Common myeloid progenitor, CD34-positive (primary cell): ENCODE data around the gene URI1.
A peak's percentile ranks its signal among the peaks of the same experiment; 100 is the strongest.
"Not testable (repeated sequence)": the region's sequence is repeated elsewhere in the genome, so short reads cannot be mapped to it uniquely, and the experiment has no call there.

Source experiments
- CTCF ChIA-PET: fragments of 350-600 bp; sonication (Branson Sonifier 250); formaldehyde crosslinking; loops from one replicate; lab custom pipeline; 2021; ENCODE audit warnings: antibody characterized with exemption; lab: Charles Lee
- POLR2A ChIA-PET: fragments of 350-600 bp; sonication (Branson Sonifier 250); formaldehyde crosslinking; loops from one replicate; lab custom pipeline; 2021; ENCODE audit warnings: antibody characterized with exemption; lab: Charles Lee
- DNase-seq, 3 donors: peaks; one replicate each; pipeline versions ENCODE4 v3.0.0 to v3.0.0-alpha.2; 2013
- H3K27ac ChIP-seq, 2 experiments: 1 replicate in 1 of 2; 2 replicates in 1 of 2; pipeline ENCODE4 v1.7.0; 2013; ENCODE audit warnings: inconsistent platforms in 2 of 2, low read length in 2 of 2, mild to moderate bottlenecking in 2 of 2, low read depth in 1 of 2, moderate library complexity in 1 of 2; ENCODE audit not compliant: severe bottlenecking in 2 of 2, insufficient read depth in 1 of 2, poor library complexity in 1 of 2
- H3K27me3 ChIP-seq, 5 experiments: replicated peaks in 2 of 5; 1 replicate in 3 of 5; 2 replicates in 2 of 5; pipeline versions ENCODE4 v1.6.1 to v1.7.0; 2013; ENCODE audit warnings: low read length in 4 of 5, mild to moderate bottlenecking in 2 of 5, moderate library complexity in 2 of 5, inconsistent platforms in 1 of 5; ENCODE audit not compliant: insufficient read depth in 5 of 5, control insufficient read depth in 4 of 5
- H3K36me3 ChIP-seq, 4 experiments: 1 replicate in 2 of 4; 2 replicates in 2 of 4; pipeline versions ENCODE4 v1.6.1 to v1.7.0; 2013; ENCODE audit warnings: low read length in 3 of 4, control low read depth in 1 of 4, mild to moderate bottlenecking in 1 of 4; ENCODE audit not compliant: control insufficient read depth in 4 of 4, insufficient read depth in 4 of 4
- H3K4me1 ChIP-seq, 4 experiments: 1 replicate in 3 of 4; 2 replicates in 1 of 4; pipeline versions ENCODE4 v1.6.1 to v1.7.1; 2013; ENCODE audit warnings: low read length in 3 of 4, mild to moderate bottlenecking in 3 of 4, control low read depth in 1 of 4, inconsistent platforms in 1 of 4, moderate library complexity in 1 of 4; ENCODE audit not compliant: control insufficient read depth in 4 of 4, insufficient read depth in 4 of 4; ENCODE audit errors: control extremely low read depth in 1 of 4
- H3K4me3 ChIP-seq, 7 experiments: 1 replicate in 4 of 7; 2 replicates in 3 of 7; pipeline versions ENCODE4 v1.5.1 to v1.7.0; 2013; ENCODE audit warnings: mild to moderate bottlenecking in 7 of 7, low read length in 6 of 7, moderate library complexity in 6 of 7, inconsistent platforms in 2 of 7, low read depth in 2 of 7, control low read depth in 1 of 7; ENCODE audit not compliant: insufficient read depth in 4 of 7, control insufficient read depth in 1 of 7; ENCODE audit errors: extremely low read depth in 1 of 7
- H3K9me3 ChIP-seq, 5 experiments: 1 replicate in 4 of 5; 2 replicates in 1 of 5; pipeline versions ENCODE4 v1.6.1 to v1.7.1; 2013; ENCODE audit warnings: low read length in 4 of 5, mild to moderate bottlenecking in 2 of 5, inconsistent platforms in 1 of 5, low read depth in 1 of 5, moderate library complexity in 1 of 5; ENCODE audit not compliant: control insufficient read depth in 4 of 5, insufficient read depth in 2 of 5; ENCODE audit errors: control extremely low read depth in 1 of 5
- WGBS: methylation state at CpG from one replicate; pipeline ENCODE4 v1.1.5; 2013; ENCODE audit not compliant: insufficient coverage; 5-methylcytosine and 5-hydroxymethylcytosine counted together

URI1 gene

GRCh38 chr19:29965492-29965891, 23.5 kb downstream of the URI1 start:
- POLR2A ChIA-PET: no interaction called here
- CTCF ChIA-PET: interaction anchor here (1.4 to 2.4 kb wide), 4 partner anchors 9 to 271 kb away, joined by 3 to 9 read pairs (median 4); no protein-coding TSS in a partner anchor

GRCh38 chr19:29966142-29966541, 24.1 kb downstream of the URI1 start:
- 94% methylated on average over 2 of the region's 3 CpGs for WGBS
- H3K27ac ChIP-seq, H3K4me3 ChIP-seq, H3K9me3 ChIP-seq, H3K27me3 ChIP-seq, POLR2A ChIA-PET, DNase-seq, H3K36me3 ChIP-seq: not testable (repeated sequence)
- H3K4me1 ChIP-seq: peaks cover 10 to 45% (median 26%) of the 10 kb centered on the region in 4 experiments
- CTCF ChIA-PET: interaction anchor here (0.8 to 2.4 kb wide), 16 partner anchors 8 to 272 kb away, joined by 3 to 14 read pairs (median 5); partner anchors contain the start of gene URI1

More at GRCh38 chr19:29965492-29965891, 23.5 kb downstream of the URI1 start:
- Histone ChIP-seq H3K27me3 (no peaks in the 10 kb centered on the region), H3K4me3 (no peak overlapping the region), H3K4me1 (peaks cover 10 to 45% (median 26%) of the 10 kb centered on the region in 4 experiments), H3K27ac (no peak overlapping the region), H3K9me3 (no peaks in the 10 kb centered on the region), H3K36me3 (no peaks in the 10 kb centered on the region)
- DNase-seq: no peak
- 92% methylated on average over 2 of the region's 4 CpGs for WGBS

GRCh38 chr19:29966588-29967249, 24.7 kb downstream of the URI1 start:
- ChIA-PET CTCF (interaction anchor here (0.8 to 2.4 kb wide), 20 partner anchors 8 to 272 kb away, joined by 3 to 14 read pairs (median 4); partner anchors contain the start of gene URI1), POLR2A (no interaction called here)
- peak overlapping the region; percentile 10 to 67 for H3K27ac ChIP-seq
- H3K4me3 ChIP-seq: no peak overlapping the region
- H3K4me1 ChIP-seq: peaks cover 10 to 45% (median 26%) of the 10 kb centered on the region in 4 experiments
- peak; percentile 52 to 72 (median 65) for DNase-seq
- no peaks in the 10 kb centered on the region for H3K9me3 ChIP-seq
- no peaks in the 10 kb centered on the region for H3K36me3 ChIP-seq
- H3K27me3 ChIP-seq: no peaks in the 10 kb centered on the region

- DNase-seq: peak; percentile 45 to 84 (median 73)
- 0% methylated on average over 1 of the region's 3 CpGs for WGBS
- Histone ChIP-seq H3K4me3 (peak overlapping the region in 3 of 7 experiments; percentile 41 to 60 (median 41)), H3K9me3 (no peaks in the 10 kb centered on the region), H3K36me3 (no peaks in the 10 kb centered on the region), H3K4me1 (peaks cover 10 to 45% (median 25%) of the 10 kb centered on the region in 4 experiments), H3K27me3 (no peaks in the 10 kb centered on the region), H3K27ac (peak overlapping the region; percentile 6 to 67)
- ChIA-PET CTCF (interaction anchor here (0.9 to 2.4 kb wide), 13 partner anchors 10 to 273 kb away, joined by 3 to 14 read pairs (median 5); partner anchors contain the start of gene URI1), POLR2A (no interaction called here)
These were observed 25.6 kb downstream of the URI1 start for GRCh38 chr19:29967623-29968022.

GRCh38 chr19:29969891-29970290, 27.9 kb downstream of the URI1 start:
- ChIA-PET CTCF (no interaction called here), POLR2A (no interaction called here)
- H3K4me1 ChIP-seq: peaks cover 10 to 34% (median 18%) of the 10 kb centered on the region in 4 experiments
- no peaks in the 10 kb centered on the region for H3K36me3 ChIP-seq
- DNase-seq: no peak
- no peak overlapping the region for H3K4me3 ChIP-seq
- H3K27ac ChIP-seq: no peak overlapping the region
- no peaks in the 10 kb centered on the region for H3K9me3 ChIP-seq
- WGBS: 100% methylated on average over 1 of the region's 3 CpGs
- no peaks in the 10 kb centered on the region for H3K27me3 ChIP-seq

- ChIA-PET CTCF (interaction anchor here (0.7 kb wide), 1 partner anchor 112 kb away, joined by 3 read pairs; no protein-coding TSS in a partner anchor), POLR2A (no interaction called here)
- no CpG with 5 or more reads among the region's 2 CpGs for WGBS
- H3K27ac ChIP-seq: no peak overlapping the region
- H3K4me1 ChIP-seq: peaks cover 9 to 25% (median 17%) of the 10 kb centered on the region in 4 experiments
- no peaks in the 10 kb centered on the region for H3K36me3 ChIP-seq
- no peak for DNase-seq
- no peak overlapping the region for H3K4me3 ChIP-seq
- H3K27me3 ChIP-seq: no peaks in the 10 kb centered on the region
- no peaks in the 10 kb centered on the region for H3K9me3 ChIP-seq
These were observed 29.0 kb downstream of the URI1 start for GRCh38 chr19:29971002-29971401.

GRCh38 chr19:29971648-29972047, 29.6 kb downstream of the URI1 start:
- WGBS: no CpG with 5 or more reads among the region's 3 CpGs
- ChIA-PET POLR2A (no interaction called here), CTCF (interaction anchor here (0.7 kb wide), 1 partner anchor 113 kb away, joined by 3 read pairs; no protein-coding TSS in a partner anchor)
- H3K27me3 ChIP-seq: no peaks in the 10 kb centered on the region
- H3K9me3 ChIP-seq: no peaks in the 10 kb centered on the region
- no peak for DNase-seq
- H3K4me1 ChIP-seq: peaks cover 10 to 23% (median 14%) of the 10 kb centered on the region in 4 experiments
- no peak overlapping the region for H3K27ac ChIP-seq
- no peaks in the 10 kb centered on the region for H3K36me3 ChIP-seq
- H3K4me3 ChIP-seq: no peak overlapping the region
